ENCODE measurements around the gene TPI1. TPM values are rescaled to one million over a fixed set of nuclear protein-coding genes. Genes with fewer than 3 reads are reported as not detected.

TPI1 gene
- total RNA-seq, 1 donor from 2014 or later, result 722 TPM

GRCh38 chr12:6914246-6914946 is 47.1 kb downstream of the TPI1 start, which contains the start of gene ENO2:
TSS of gene ENO2 (plus strand) at chr12:6914580. CDS start at chr12:6915833, 1,253 bp downstream.
- FAIRE-seq, result no peak
- peak within 1 kb of the TSS; percentile 97 for H3K4me2 ChIP-seq (ENCODE audit: low read length)
- no peaks in the 10 kb centered on the region for H3K27me3 ChIP-seq (ENCODE audit: insufficient read depth, low read length)
- peaks cover 5% of the 10 kb centered on the region for H3K27me3 Mint-ChIP-seq (ENCODE audit: low read depth, unreplicated experiment)
- peaks cover 3% of the 10 kb centered on the region for H3K36me3 Mint-ChIP-seq (ENCODE audit: low read depth, unreplicated experiment)
- peak within 1 kb of the TSS; percentile 89 for H3K4me3 Mint-ChIP-seq (ENCODE audit: unreplicated experiment)
- H3K27ac Mint-ChIP-seq (ENCODE audit: unreplicated experiment), result peak within 1 kb of the TSS; percentile 87
- no peaks in the 10 kb centered on the region for H3K9me3 Mint-ChIP-seq (ENCODE audit: unreplicated experiment)
- TF ChIP-seq, protein P1, sequence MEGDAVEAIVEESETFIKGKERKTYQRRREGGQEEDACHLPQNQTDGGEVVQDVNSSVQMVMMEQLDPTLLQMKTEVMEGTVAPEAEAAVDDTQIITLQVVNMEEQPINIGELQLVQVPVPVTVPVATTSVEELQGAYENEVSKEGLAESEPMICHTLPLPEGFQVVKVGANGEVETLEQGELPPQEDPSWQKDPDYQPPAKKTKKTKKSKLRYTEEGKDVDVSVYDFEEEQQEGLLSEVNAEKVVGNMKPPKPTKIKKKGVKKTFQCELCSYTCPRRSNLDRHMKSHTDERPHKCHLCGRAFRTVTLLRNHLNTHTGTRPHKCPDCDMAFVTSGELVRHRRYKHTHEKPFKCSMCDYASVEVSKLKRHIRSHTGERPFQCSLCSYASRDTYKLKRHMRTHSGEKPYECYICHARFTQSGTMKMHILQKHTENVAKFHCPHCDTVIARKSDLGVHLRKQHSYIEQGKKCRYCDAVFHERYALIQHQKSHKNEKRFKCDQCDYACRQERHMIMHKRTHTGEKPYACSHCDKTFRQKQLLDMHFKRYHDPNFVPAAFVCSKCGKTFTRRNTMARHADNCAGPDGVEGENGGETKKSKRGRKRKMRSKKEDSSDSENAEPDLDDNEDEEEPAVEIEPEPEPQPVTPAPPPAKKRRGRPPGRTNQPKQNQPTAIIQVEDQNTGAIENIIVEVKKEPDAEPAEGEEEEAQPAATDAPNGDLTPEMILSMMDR (IDR thresholded peaks at IDR 0.05; ENCODE audit: insufficient read depth, low read depth, low read length), result no peak
- no peak for TF ChIP-seq EZH2 (IDR thresholded peaks at IDR 0.05; ENCODE audit: insufficient read depth, low read length)
- peak within 1 kb of the TSS; percentile 75 for H3K9ac ChIP-seq (ENCODE audit: low read length)
- peak within 1 kb of the TSS; percentile 63 for H3K4me3 ChIP-seq (ENCODE audit: insufficient read depth, low read depth, low read length)
- no peaks in the 10 kb centered on the region for H4K20me1 ChIP-seq (ENCODE audit: insufficient read depth, low read length)
- H3K4me1 Mint-ChIP-seq (ENCODE audit: low read depth, unreplicated experiment), result peaks cover 15% of the 10 kb centered on the region
- H3K79me2 ChIP-seq (ENCODE audit: insufficient read depth, low read length), result no peaks in the 10 kb centered on the region
- peaks cover 25% of the 10 kb centered on the region for H3K4me1 ChIP-seq (ENCODE audit: insufficient read depth, low read length)
- peak within 1 kb of the TSS; percentile 94 for H2AFZ ChIP-seq (ENCODE audit: low read depth, low read length)
- no peaks in the 10 kb centered on the region for H3K9me3 ChIP-seq (ENCODE audit: insufficient read depth, low read depth, low read length)
- H3K27ac ChIP-seq (ENCODE audit: low read depth, low read length), result peak within 1 kb of the TSS; percentile 1
- peak; percentile 33 for DNase-seq (ENCODE audit: low read depth)
- no peaks in the 10 kb centered on the region for H3K36me3 ChIP-seq (ENCODE audit: insufficient read depth, low read length)

DNA sequence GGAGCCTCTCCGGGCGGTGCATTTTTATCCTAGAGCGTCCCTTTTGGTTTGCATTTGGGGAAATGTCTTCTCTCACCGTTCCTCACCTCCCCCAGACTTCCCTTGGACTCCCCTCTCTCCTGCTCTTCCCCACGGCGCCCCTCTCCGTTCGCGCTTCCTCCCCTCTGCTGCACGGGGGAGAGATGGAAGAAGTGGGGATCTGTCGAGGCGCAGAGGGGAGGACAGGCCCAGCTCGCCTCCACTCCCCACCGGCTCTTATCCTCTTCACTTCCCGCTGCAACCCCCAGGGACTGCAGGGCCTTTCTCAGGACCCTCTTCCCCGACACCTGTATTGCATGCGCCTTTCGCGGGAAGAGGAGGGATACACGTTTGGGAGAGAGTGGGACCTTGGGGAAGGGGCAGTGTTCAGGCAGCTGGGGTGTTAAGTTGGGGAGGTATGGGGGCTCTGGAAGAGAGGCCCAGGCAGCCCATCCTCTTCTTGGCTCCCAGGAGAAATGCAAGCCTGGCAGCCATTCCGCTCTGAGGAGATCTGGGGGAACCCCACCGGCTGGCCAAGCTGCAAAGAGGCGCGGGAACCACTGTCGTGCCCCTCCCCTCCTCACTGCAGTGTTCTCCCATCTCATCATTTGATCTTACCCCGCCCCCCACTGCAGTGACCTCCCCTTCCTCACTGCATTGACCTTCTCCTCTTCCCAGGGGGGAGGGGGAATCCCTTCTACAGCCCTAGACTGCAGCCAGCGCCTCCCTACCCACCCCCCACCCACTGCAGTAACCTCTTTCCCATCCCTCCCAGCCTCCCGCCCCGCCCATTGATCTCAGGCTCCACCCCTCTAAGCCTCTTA is 47.8 kb downstream of the TPI1 start:
- H3K4me3 ChIP-seq (ENCODE audit: insufficient read depth, low read depth, low read length), result peak overlapping the region; percentile 63
- H3K36me3 ChIP-seq (ENCODE audit: insufficient read depth, low read length), result peaks cover 2% of the 10 kb centered on the region
- H3K4me2 ChIP-seq (ENCODE audit: low read length), result peak overlapping the region; percentile 97
- H3K4me1 Mint-ChIP-seq (ENCODE audit: low read depth, unreplicated experiment), result peaks cover 15% of the 10 kb centered on the region
- peak overlapping the region; percentile 69 for H2AFZ ChIP-seq (ENCODE audit: low read depth, low read length)
- no peak for DNase-seq (ENCODE audit: low read depth)
- peaks cover 7% of the 10 kb centered on the region for H3K36me3 Mint-ChIP-seq (ENCODE audit: low read depth, unreplicated experiment)
- H3K9me3 ChIP-seq (ENCODE audit: insufficient read depth, low read depth, low read length), result no peaks in the 10 kb centered on the region
- no peak for FAIRE-seq
- H3K27ac Mint-ChIP-seq (ENCODE audit: unreplicated experiment), result peak overlapping the region; percentile 87
- no peaks in the 10 kb centered on the region for H3K79me2 ChIP-seq (ENCODE audit: insufficient read depth, low read length)
- H3K27me3 Mint-ChIP-seq (ENCODE audit: low read depth, unreplicated experiment), result peaks cover 5% of the 10 kb centered on the region
- H3K9me3 Mint-ChIP-seq (ENCODE audit: unreplicated experiment), result no peaks in the 10 kb centered on the region
- H3K9ac ChIP-seq (ENCODE audit: low read length), result peak overlapping the region; percentile 75
- TF ChIP-seq EZH2 (IDR thresholded peaks at IDR 0.05; ENCODE audit: insufficient read depth, low read length), result no peak
- TF ChIP-seq, protein P1 (IDR thresholded peaks at IDR 0.05; ENCODE audit: insufficient read depth, low read depth, low read length), result no peak
- peak overlapping the region; percentile 89 for H3K4me3 Mint-ChIP-seq (ENCODE audit: unreplicated experiment)
- peaks cover 25% of the 10 kb centered on the region for H3K4me1 ChIP-seq (ENCODE audit: insufficient read depth, low read length)
- no peaks in the 10 kb centered on the region for H4K20me1 ChIP-seq (ENCODE audit: insufficient read depth, low read length)
- no peak overlapping the region for H3K27ac ChIP-seq (ENCODE audit: low read depth, low read length)
- no peaks in the 10 kb centered on the region for H3K27me3 ChIP-seq (ENCODE audit: insufficient read depth, low read length)

Data from astrocyte (in vitro differentiated cells and primary cell).